Stomach smooth muscle (tissue), 2 donors: ENCODE measurements around the gene FOXJ2.
"Not testable (repeated sequence)": the region's sequence is repeated elsewhere in the genome, so short reads cannot be mapped to it uniquely, and the experiment has no call there.

Experiments
- H3K27ac ChIP-seq: one replicate; pipeline ENCODE4 v1.7.0; 2013; ENCODE audit warnings: mild to moderate bottlenecking, low read length, inconsistent platforms
- H3K27me3 ChIP-seq, 2 donors: one replicate each; pipeline ENCODE4 v1.7.0; 2013; ENCODE audit warnings: low read length in 2 of 2; ENCODE audit not compliant: insufficient read depth in 2 of 2, control insufficient read depth in 1 of 2
- H3K36me3 ChIP-seq, 2 donors: one replicate each; pipeline ENCODE4 v1.7.0; 2013; ENCODE audit warnings: low read length in 2 of 2; ENCODE audit not compliant: control insufficient read depth in 2 of 2, insufficient read depth in 2 of 2
- H3K4me1 ChIP-seq: one replicate; pipeline ENCODE4 v1.7.0; 2013; ENCODE audit warnings: low read length; ENCODE audit not compliant: control insufficient read depth, insufficient read depth
- H3K4me3 ChIP-seq, 2 donors: one replicate each; pipeline ENCODE4 v1.7.0; 2013; ENCODE audit warnings: low read length in 2 of 2
- H3K9ac ChIP-seq, 2 donors: one replicate each; pipeline ENCODE4 v1.7.0; 2013; ENCODE audit warnings: low read length in 2 of 2, mild to moderate bottlenecking in 1 of 2
- H3K9me3 ChIP-seq, 2 donors: one replicate each; pipeline ENCODE4 v1.7.0; 2013; ENCODE audit warnings: low read length in 2 of 2; ENCODE audit not compliant: control insufficient read depth in 2 of 2
- donor health status: healthy.
- donor health status: Pancreatic carcinoma.

Gene FOXJ2

GRCh38 chr12:8064131-8064530 is 31.6 kb downstream of the FOXJ2 start:
- H3K9ac ChIP-seq = no peak overlapping the region
- no peaks in the 10 kb centered on the region for H3K27me3 ChIP-seq
- no peak overlapping the region for H3K27ac ChIP-seq
- H3K36me3 ChIP-seq = no peaks in the 10 kb centered on the region
- H3K9me3 ChIP-seq = no peaks in the 10 kb centered on the region
- no peaks in the 10 kb centered on the region for H3K4me1 ChIP-seq
- no peak overlapping the region for H3K4me3 ChIP-seq

- H3K9me3 ChIP-seq = no peaks in the 10 kb centered on the region
- H3K9ac ChIP-seq = no peak within 1 kb of the TSS
- H3K4me3 ChIP-seq = no peak within 1 kb of the TSS
- H3K27ac ChIP-seq = no peak within 1 kb of the TSS
- no peaks in the 10 kb centered on the region for H3K27me3 ChIP-seq
- H3K36me3 ChIP-seq = no peaks in the 10 kb centered on the region
- H3K4me1 ChIP-seq = no peaks in the 10 kb centered on the region
These were observed 33.6 kb downstream of the FOXJ2 start, which contains the start of gene C3AR1 for GRCh38 chr12:8065991-8066594. C3AR1 (minus strand) TSS chr12:8066359; CDS start chr12:8060185, 6,174 bp downstream.

- Histone ChIP-seq H3K36me3 (no peaks in the 10 kb centered on the region), H3K4me3 (no peak overlapping the region), H3K9me3 (no peaks in the 10 kb centered on the region), H3K4me1 (no peaks in the 10 kb centered on the region), H3K27me3 (no peaks in the 10 kb centered on the region), H3K27ac (no peak overlapping the region), H3K9ac (no peak overlapping the region)
These were observed 37.1 kb downstream of the FOXJ2 start for GRCh38 chr12:8069582-8069981.

GRCh38 chr12:8071820-8072219 is 39.3 kb downstream of the FOXJ2 start:
- H3K27me3 ChIP-seq, H3K27ac ChIP-seq, H3K4me3 ChIP-seq: not testable (repeated sequence)

GRCh38 chr12:8075935-8076334 is 43.4 kb downstream of the FOXJ2 start:
- Histone ChIP-seq H3K9me3 (no peaks in the 10 kb centered on the region), H3K4me1 (no peaks in the 10 kb centered on the region), H3K36me3 (no peaks in the 10 kb centered on the region), H3K4me3 (no peak overlapping the region), H3K27ac (no peak overlapping the region), H3K27me3 (peaks cover 0 to 2% of the 10 kb centered on the region in 2 donors), H3K9ac (no peak overlapping the region)

More at GRCh38 chr12:8071820-8072219, 39.3 kb downstream of the FOXJ2 start:
- not testable (repeated sequence) for H3K36me3 ChIP-seq, H3K9me3 ChIP-seq, H3K9ac ChIP-seq, H3K4me1 ChIP-seq

- Histone ChIP-seq H3K27ac (no peak overlapping the region), H3K27me3 (peaks cover 0 to 2% of the 10 kb centered on the region in 2 donors), H3K4me1 (peaks cover 3% of the 10 kb centered on the region), H3K4me3 (no peak overlapping the region), H3K36me3 (no peaks in the 10 kb centered on the region), H3K9me3 (no peaks in the 10 kb centered on the region), H3K9ac (no peak overlapping the region)
These were observed 43.9 kb downstream of the FOXJ2 start for GRCh38 chr12:8076366-8076765.

GRCh38 chr12:8077207-8077606 is 44.7 kb downstream of the FOXJ2 start:
- Histone ChIP-seq H3K9ac (no peak overlapping the region), H3K27ac (no peak overlapping the region), H3K27me3 (peaks cover 0 to 2% of the 10 kb centered on the region in 2 donors), H3K9me3 (no peaks in the 10 kb centered on the region), H3K36me3 (no peaks in the 10 kb centered on the region), H3K4me3 (no peak overlapping the region), H3K4me1 (peaks cover 3% of the 10 kb centered on the region)

- H3K4me1 ChIP-seq = peaks cover 7% of the 10 kb centered on the region
- H3K36me3 ChIP-seq = no peaks in the 10 kb centered on the region
- H3K4me3 ChIP-seq = no peak overlapping the region
- no peak overlapping the region for H3K9ac ChIP-seq
- H3K27me3 ChIP-seq = peaks cover 0 to 2% of the 10 kb centered on the region in 2 donors
- H3K27ac ChIP-seq = no peak overlapping the region
- no peaks in the 10 kb centered on the region for H3K9me3 ChIP-seq
These were observed 45.9 kb downstream of the FOXJ2 start for GRCh38 chr12:8078398-8078797.

GRCh38 chr12:8078916-8079315 is 46.4 kb downstream of the FOXJ2 start:
- Histone ChIP-seq H3K9me3 (no peaks in the 10 kb centered on the region), H3K36me3 (no peaks in the 10 kb centered on the region), H3K27me3 (peaks cover 0 to 2% of the 10 kb centered on the region in 2 donors), H3K4me1 (peaks cover 8% of the 10 kb centered on the region), H3K4me3 (no peak overlapping the region), H3K9ac (no peak overlapping the region), H3K27ac (no peak overlapping the region)

- Histone ChIP-seq H3K36me3 (no peaks in the 10 kb centered on the region), H3K9ac (no peak overlapping the region), H3K27me3 (peaks cover 0 to 2% of the 10 kb centered on the region in 2 donors), H3K4me3 (no peak overlapping the region), H3K4me1 (peaks cover 11% of the 10 kb centered on the region), H3K27ac (no peak overlapping the region), H3K9me3 (no peaks in the 10 kb centered on the region)
These were observed 47.6 kb downstream of the FOXJ2 start for GRCh38 chr12:8080120-8080519.

GRCh38 chr12:8081251-8081920 is 48.9 kb downstream of the FOXJ2 start:
- Histone ChIP-seq H3K9ac (peak overlapping the region; percentile 92 to 99), H3K36me3 (no peaks in the 10 kb centered on the region), H3K27ac (peak overlapping the region; percentile 94), H3K4me3 (peak overlapping the region; percentile 91 to 98), H3K27me3 (no peaks in the 10 kb centered on the region), H3K9me3 (no peaks in the 10 kb centered on the region), H3K4me1 (peaks cover 11% of the 10 kb centered on the region)
